LNCaP clone FGC (cell line): ENCODE data around the gene RNASE4.

ENCODE experiments used
- DNase-seq: peaks from one replicate; pipeline ENCODE4 v3.0.0-alpha.2; 2011; ENCODE audit warnings: low read depth
- H3K4me3 ChIP-seq: 2 replicates; pipeline ENCODE4 v1.5.1; 2011; ENCODE audit warnings: mild to moderate bottlenecking, low read depth, low read length, control low read depth
- CTCF ChIP-seq: IDR thresholded peaks from 2 replicates; pipeline ENCODE4 v1.5.1; 2012; ENCODE audit warnings: mild to moderate bottlenecking; ENCODE audit not compliant: control insufficient read depth, insufficient read depth; ENCODE audit errors: extremely low read depth

Gene RNASE4

DNA sequence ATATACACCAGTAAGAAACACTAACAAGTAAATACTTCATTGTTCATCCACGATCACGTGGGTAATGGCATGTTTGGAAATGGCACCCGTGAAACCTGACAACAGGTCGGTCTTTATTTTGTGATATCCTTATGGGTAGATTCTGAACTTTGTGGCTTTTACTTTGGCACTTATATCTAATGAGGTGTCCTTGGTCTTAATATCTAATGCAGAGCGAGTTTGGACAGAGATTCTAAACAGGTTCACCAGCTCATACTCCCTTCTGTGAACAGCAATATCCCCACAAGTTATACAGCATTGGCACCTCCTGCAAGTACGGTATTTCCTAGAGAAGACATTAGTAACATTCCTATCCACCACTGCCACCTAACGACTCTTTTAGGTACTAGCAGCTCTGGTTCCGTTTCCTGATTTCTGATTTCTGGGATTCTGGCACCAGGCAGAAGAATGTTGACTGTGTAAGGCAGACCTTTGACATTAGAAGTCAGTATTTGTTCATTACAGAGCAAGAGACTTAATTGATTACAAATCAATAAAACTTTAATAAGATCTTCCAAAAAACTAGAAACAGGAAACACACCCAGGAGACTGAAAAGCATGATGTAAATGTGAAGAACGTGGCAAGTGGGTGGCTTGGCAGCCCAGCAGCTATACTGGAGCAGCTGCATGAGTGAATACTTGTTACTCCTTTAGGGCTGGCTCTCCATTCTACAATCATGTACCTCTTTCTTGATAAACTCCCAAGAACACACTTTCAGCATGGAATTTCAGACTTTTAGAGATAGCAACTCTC lies 6.7 kb downstream of the RNASE4 start:
- no peak overlapping the region for H3K4me3 ChIP-seq
- DNase-seq = peak; percentile 56
- peak; percentile 82 for TF ChIP-seq CTCF

- no peak overlapping the region for H3K4me3 ChIP-seq
- DNase-seq = no peak
- TF ChIP-seq CTCF = no peak
Measured at GRCh38 chr14:20692116-20692751, 7.9 kb downstream of the RNASE4 start.

GRCh38 chr14:20696764-20697163 lies 12.4 kb downstream of the RNASE4 start:
- TF ChIP-seq CTCF = no peak

DNA sequence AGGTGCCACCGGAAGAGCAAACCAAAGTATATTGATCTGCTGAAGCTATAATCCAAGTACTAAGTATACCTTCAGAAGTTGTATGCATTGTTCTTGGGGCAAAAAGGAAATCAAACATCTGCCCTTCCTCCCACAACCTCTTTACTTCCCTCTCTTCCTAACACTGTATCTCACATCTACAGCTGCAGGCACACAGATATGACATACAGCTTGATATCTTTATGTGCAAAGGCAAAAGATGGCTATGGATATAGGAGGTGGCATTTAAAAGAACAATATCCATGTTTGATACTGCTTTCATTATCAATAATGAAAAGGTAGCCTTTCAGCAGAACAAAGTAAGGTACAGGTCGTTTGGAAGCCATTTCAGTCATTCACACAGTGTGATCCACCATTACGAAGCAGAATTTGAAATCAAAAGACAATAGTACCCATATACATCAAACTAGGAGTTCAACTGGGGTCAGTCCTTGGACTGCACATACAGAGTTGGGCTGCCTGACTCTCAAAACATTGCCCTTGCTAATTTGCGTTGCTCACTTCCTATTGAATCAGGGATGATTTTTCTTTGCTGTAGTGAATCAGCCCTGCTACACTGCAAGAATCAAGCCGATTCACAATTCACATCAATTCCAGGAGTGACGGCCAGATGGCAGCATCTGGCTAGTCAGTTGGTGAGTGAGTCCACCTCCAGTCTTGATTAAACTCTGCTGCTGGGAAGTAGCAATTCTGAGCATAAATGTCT lies 13.1 kb downstream of the RNASE4 start:
- DNase-seq = peak; percentile 27

More at GRCh38 chr14:20696764-20697163, 12.4 kb downstream of the RNASE4 start:
- DNase-seq = no peak
- no peak overlapping the region for H3K4me3 ChIP-seq

GRCh38 chr14:20698018-20698329 lies 13.6 kb downstream of the RNASE4 start:
- DNase-seq = no peak
- TF ChIP-seq CTCF = no peak

More for the DNA sequence above, 13.1 kb downstream of the RNASE4 start:
- no peak overlapping the region for H3K4me3 ChIP-seq
- peak; percentile 88 for TF ChIP-seq CTCF

DNA sequence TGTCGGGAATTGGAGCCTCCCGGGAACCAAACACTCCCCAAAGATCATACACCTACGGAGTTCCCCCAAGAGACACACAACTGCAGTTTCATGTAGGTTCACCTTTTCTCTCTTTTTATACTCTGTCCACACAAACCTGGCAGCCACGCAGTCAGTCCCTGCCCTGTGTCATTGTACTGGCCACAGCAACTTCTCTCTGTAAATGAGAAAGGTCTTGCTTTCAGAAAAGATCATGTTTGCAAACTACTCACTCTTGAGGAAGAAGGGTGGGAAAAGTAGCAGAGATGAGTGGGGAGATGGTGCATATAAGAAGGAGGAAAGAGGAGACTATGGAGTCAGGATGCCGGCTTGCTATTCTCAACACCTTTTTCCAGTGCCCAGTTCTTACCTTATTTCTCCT lies 14.6 kb downstream of the RNASE4 start:
- DNase-seq = no peak
- H3K4me3 ChIP-seq = no peak overlapping the region
- no peak for TF ChIP-seq CTCF

More at GRCh38 chr14:20698018-20698329, 13.6 kb downstream of the RNASE4 start:
- no peak overlapping the region for H3K4me3 ChIP-seq
